Endodermal cell (in vitro differentiated cells): ENCODE measurements around the gene MUC20. TPM values are rescaled to one million over a fixed set of nuclear protein-coding genes. Genes with fewer than 3 reads are reported as not detected.

Experiments
- DNase-seq: peaks from one replicate; pipeline ENCODE4 v3.0.0-alpha.2; 2017
- H3K27ac ChIP-seq: 2 replicates; pipeline ENCODE4 v1.5.1; 2013; ENCODE audit warnings: mild to moderate bottlenecking, low read depth, low read length, moderate library complexity
- H3K27me3 ChIP-seq: 2 replicates; pipeline ENCODE4 v1.6.1; 2013; ENCODE audit warnings: mild to moderate bottlenecking, low read length, moderate library complexity; ENCODE audit not compliant: insufficient read depth, control insufficient read depth, poor library complexity, severe bottlenecking
- H3K36me3 ChIP-seq: 2 replicates; pipeline ENCODE4 v1.7.0; 2013; ENCODE audit warnings: mild to moderate bottlenecking, low read length, moderate library complexity; ENCODE audit not compliant: control insufficient read depth, insufficient read depth
- H3K4me1 ChIP-seq: one replicate; pipeline ENCODE4 v1.7.0; 2013; ENCODE audit warnings: low read length; ENCODE audit not compliant: control insufficient read depth, insufficient read depth
- H3K4me3 ChIP-seq: 2 replicates; pipeline ENCODE4 v1.5.1; 2013; ENCODE audit warnings: mild to moderate bottlenecking, low read length, moderate library complexity
- H3K9ac ChIP-seq: 2 replicates; pipeline ENCODE4 v1.6.1; 2013; ENCODE audit warnings: mild to moderate bottlenecking, low read length, moderate library complexity; ENCODE audit not compliant: poor library complexity, severe bottlenecking; ENCODE audit errors: extremely low read depth
- H3K9me3 ChIP-seq: 2 replicates; pipeline ENCODE4 v1.6.1; 2013; ENCODE audit warnings: mild to moderate bottlenecking, low read length, moderate library complexity; ENCODE audit not compliant: control insufficient read depth
- H3K27ac Mint-ChIP-seq: 2 replicates; pipeline ENCODE4 v1.8.0; 2020; ENCODE audit warnings: mixed read lengths
- H3K27me3 Mint-ChIP-seq: 2 replicates; pipeline ENCODE4 v1.8.0; 2021; ENCODE audit warnings: mild to moderate bottlenecking, mixed read lengths; ENCODE audit not compliant: insufficient read depth
- H3K36me3 Mint-ChIP-seq: 2 replicates; pipeline ENCODE4 v1.8.0; 2020; ENCODE audit warnings: low read depth, mixed read lengths
- H3K4me1 Mint-ChIP-seq: 2 replicates; pipeline ENCODE4 v1.8.0; 2020; ENCODE audit warnings: mixed read lengths
- H3K4me3 Mint-ChIP-seq: 2 replicates; pipeline ENCODE4 v1.8.0; 2020; ENCODE audit warnings: mild to moderate bottlenecking, moderate library complexity, mixed read lengths
- H3K9me3 Mint-ChIP-seq: 2 replicates; pipeline ENCODE4 v1.8.0; 2020; ENCODE audit warnings: mild to moderate bottlenecking, mixed read lengths
- WGBS, 2 experiments: methylation state at CpG; one replicate each; pipeline versions ENCODE4 v1.1.5 to v1.1.7; 2013; ENCODE audit warnings: missing lambda C conversion rate in 2 of 2, mixed read lengths in 1 of 2; ENCODE audit not compliant: insufficient coverage in 1 of 2, insufficient read length in 1 of 2; 5-methylcytosine and 5-hydroxymethylcytosine counted together
- total RNA-seq, 2 donors: library from RNA; stranded (reverse); fragmentation: NEBNext Ultra II Directional in 1 of 2; extraction: Animal tissue kit (Norgen Biotek cat#: 25700) in 1 of 2; gene quantifications; 2 replicates in 1 of 2; 3 replicates in 1 of 2; pipeline ENCODE4 v1.2.1, GENCODE V29; 2021
- TF ChIP-seq, protein P1 (sequence below): fragments of 200-600 bp; sonication (generic); conservative IDR thresholded peaks from 2 replicates; pipeline ENCODE4 v1.5.0; 2021; ENCODE audit warnings: antibody characterized with exemption, mild to moderate bottlenecking

MUC20 gene
- total RNA-seq, 2 donors from 2014 or later: 0.89 to 1.3 TPM

DNA sequence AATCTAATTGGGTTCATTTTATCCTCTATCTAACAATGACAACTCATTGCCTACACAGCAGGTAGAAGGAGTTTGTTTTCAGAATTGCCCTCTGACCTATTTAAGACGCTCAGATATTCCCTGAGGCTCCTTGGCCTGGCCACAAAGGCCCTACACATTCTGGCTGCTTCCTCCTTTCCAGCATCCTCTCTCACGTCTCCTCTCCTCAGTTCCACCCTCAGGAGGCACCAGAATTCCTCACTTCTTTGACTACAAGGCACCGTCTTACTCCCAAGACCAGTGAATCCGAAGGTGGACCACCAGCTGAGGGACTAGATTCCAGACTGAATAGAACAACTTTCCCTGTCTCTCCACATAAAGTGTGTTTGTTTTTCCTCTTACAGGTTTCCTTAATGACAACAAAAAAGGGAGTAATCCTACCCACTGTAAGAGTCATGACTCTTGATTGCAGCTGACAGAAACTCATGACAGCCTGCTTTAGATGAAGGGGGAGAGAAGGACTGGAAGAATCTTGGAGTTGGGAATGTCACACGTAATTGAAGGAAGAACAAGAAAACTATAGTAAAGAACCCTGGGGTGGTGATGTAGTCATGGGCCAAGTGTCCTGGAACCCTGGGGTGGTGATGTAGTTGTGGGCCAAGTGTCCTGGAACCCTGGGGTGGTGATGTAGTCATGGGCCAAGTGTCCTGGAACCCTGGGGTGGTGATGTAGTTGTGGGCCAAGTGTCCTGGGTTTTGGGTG lies 22.0 kb upstream of the MUC20 start:
- H3K27ac Mint-ChIP-seq: peak overlapping the region; percentile 23
- peak; percentile 81 for DNase-seq
- TF ChIP-seq, protein P1, sequence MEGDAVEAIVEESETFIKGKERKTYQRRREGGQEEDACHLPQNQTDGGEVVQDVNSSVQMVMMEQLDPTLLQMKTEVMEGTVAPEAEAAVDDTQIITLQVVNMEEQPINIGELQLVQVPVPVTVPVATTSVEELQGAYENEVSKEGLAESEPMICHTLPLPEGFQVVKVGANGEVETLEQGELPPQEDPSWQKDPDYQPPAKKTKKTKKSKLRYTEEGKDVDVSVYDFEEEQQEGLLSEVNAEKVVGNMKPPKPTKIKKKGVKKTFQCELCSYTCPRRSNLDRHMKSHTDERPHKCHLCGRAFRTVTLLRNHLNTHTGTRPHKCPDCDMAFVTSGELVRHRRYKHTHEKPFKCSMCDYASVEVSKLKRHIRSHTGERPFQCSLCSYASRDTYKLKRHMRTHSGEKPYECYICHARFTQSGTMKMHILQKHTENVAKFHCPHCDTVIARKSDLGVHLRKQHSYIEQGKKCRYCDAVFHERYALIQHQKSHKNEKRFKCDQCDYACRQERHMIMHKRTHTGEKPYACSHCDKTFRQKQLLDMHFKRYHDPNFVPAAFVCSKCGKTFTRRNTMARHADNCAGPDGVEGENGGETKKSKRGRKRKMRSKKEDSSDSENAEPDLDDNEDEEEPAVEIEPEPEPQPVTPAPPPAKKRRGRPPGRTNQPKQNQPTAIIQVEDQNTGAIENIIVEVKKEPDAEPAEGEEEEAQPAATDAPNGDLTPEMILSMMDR: no peak
- H3K9ac ChIP-seq: no peak overlapping the region
- H3K36me3 ChIP-seq: peaks cover 9% of the 10 kb centered on the region
- H3K4me1 ChIP-seq: peaks cover 13% of the 10 kb centered on the region
- H3K9me3 Mint-ChIP-seq: peaks cover 2% of the 10 kb centered on the region
- no peaks in the 10 kb centered on the region for H3K27me3 ChIP-seq
- peak overlapping the region; percentile 21 for H3K27ac ChIP-seq
- H3K4me3 Mint-ChIP-seq: no peak overlapping the region
- H3K4me1 Mint-ChIP-seq: peaks cover 25% of the 10 kb centered on the region
- no peaks in the 10 kb centered on the region for H3K9me3 ChIP-seq
- H3K27me3 Mint-ChIP-seq: no peaks in the 10 kb centered on the region
- peaks cover 27% of the 10 kb centered on the region for H3K36me3 Mint-ChIP-seq
- 49 to 59% methylated on average over 5 of the region's 5 CpGs for WGBS, 2 experiments
- H3K4me3 ChIP-seq: no peak overlapping the region

DNA sequence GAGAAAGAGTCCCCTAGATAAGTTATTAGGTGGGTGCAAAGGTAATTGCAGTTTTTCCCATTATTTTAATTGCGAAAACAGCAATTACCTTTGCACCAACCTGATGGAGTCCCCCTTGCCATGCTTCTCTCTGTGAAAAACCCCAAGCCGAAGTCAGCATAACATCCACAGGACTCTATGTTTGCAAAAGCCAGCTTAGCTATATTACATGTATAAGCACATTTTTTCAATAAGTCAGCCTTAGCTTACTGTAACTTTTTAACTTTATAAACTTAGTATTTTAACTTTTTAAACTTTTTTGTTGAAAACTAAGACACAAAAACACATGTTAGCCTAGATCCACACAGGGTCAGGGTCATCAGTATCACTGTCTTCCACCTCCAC lies 21.4 kb upstream of the MUC20 start:
- no peak overlapping the region for H3K9ac ChIP-seq
- no peaks in the 10 kb centered on the region for H3K9me3 ChIP-seq
- H3K27ac ChIP-seq: no peak overlapping the region
- no peak for DNase-seq
- Mint-ChIP-seq H3K4me3 (no peak overlapping the region), H3K9me3 (peaks cover 2% of the 10 kb centered on the region), H3K36me3 (peaks cover 21% of the 10 kb centered on the region), H3K4me1 (peaks cover 27% of the 10 kb centered on the region), H3K27ac (no peak overlapping the region), H3K27me3 (no peaks in the 10 kb centered on the region)
- peaks cover 9% of the 10 kb centered on the region for H3K36me3 ChIP-seq
- H3K4me1 ChIP-seq: peaks cover 13% of the 10 kb centered on the region
- TF ChIP-seq, protein P1: no peak
- H3K4me3 ChIP-seq: no peak overlapping the region
- WGBS, 2 experiments: 96 to 97% methylated on average over 2 of the region's 2 CpGs
- no peaks in the 10 kb centered on the region for H3K27me3 ChIP-seq

DNA sequence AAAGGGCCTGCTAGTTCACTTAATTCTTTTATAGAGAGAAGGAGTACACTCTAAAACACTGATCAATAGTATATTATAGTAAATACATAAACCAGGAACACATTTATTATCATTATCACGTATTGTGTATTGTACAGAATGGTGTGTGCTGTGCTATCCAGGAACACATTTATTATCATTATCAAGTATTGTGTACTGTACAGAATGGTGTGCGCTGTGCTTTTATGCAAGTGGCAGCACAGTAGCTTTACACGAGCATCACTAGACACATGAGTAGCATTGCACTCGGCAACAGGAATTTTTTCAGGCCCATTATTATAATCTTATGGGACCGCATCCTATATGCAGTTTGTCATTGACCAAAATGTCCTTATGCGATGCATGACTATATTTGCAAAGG lies 20.9 kb upstream of the MUC20 start:
- H3K27ac Mint-ChIP-seq: no peak overlapping the region
- H3K9me3 Mint-ChIP-seq: peaks cover 2% of the 10 kb centered on the region
- 82 to 83% methylated on average over 6 of the region's 6 CpGs for WGBS, 2 experiments
- H3K36me3 Mint-ChIP-seq: peaks cover 21% of the 10 kb centered on the region
- H3K9me3 ChIP-seq: no peaks in the 10 kb centered on the region
- H3K9ac ChIP-seq: no peak overlapping the region
- H3K4me1 Mint-ChIP-seq: peaks cover 32% of the 10 kb centered on the region
- no peak for DNase-seq
- H3K4me3 ChIP-seq: no peak overlapping the region
- no peak overlapping the region for H3K4me3 Mint-ChIP-seq
- H3K36me3 ChIP-seq: peaks cover 6% of the 10 kb centered on the region
- H3K27me3 ChIP-seq: no peaks in the 10 kb centered on the region
- no peaks in the 10 kb centered on the region for H3K27me3 Mint-ChIP-seq
- H3K4me1 ChIP-seq: peaks cover 13% of the 10 kb centered on the region
- TF ChIP-seq, protein P1: no peak
- H3K27ac ChIP-seq: no peak overlapping the region
